Vagina (tissue), 2 donors: ENCODE measurements around the gene MED7. TPM values are rescaled to one million over a fixed set of nuclear protein-coding genes. Genes with fewer than 3 reads are reported as not detected.

Experiments used
- DNase-seq, 2 donors: peaks; one replicate each; pipeline ENCODE4 v3.0.0-alpha.2; 2017; ENCODE audit errors: extremely low spot score in 2 of 2
- H3K27ac ChIP-seq: fragments of 200-600 bp; sonication (generic); one replicate; pipeline ENCODE4 v1.5.1; 2019
- H3K27me3 ChIP-seq: fragments of 200-600 bp; sonication (generic); one replicate; pipeline ENCODE4 v1.5.1; 2019
- H3K36me3 ChIP-seq, 2 donors: fragments of 200-600 bp; sonication (generic); one replicate each; pipeline ENCODE4 v1.5.1; 2017 to 2019
- H3K4me1 ChIP-seq: fragments of 200-600 bp; sonication (generic); one replicate; pipeline ENCODE4 v1.5.1; 2019
- H3K4me3 ChIP-seq, 2 donors: fragments of 200-600 bp; sonication (generic); 1 replicate in 1 of 2; 2 replicates in 1 of 2; pipeline ENCODE4 v1.5.1; 2016 to 2019
- H3K9me3 ChIP-seq: fragments of 200-600 bp; sonication (generic); one replicate; pipeline ENCODE4 v1.5.1; 2019
- CTCF ChIP-seq, 3 experiments: fragments of 450-650 bp in 2 of 3; fragments of 200-600 bp in 1 of 3; sonication (generic) in 1 of 3; IDR thresholded peaks; one replicate each; pipeline ENCODE4 v1.5.1; 2017 to 2019; ENCODE audit warnings: antibody characterized with exemption in 3 of 3, mild to moderate bottlenecking in 2 of 3, moderate library complexity in 2 of 3
- POLR2A ChIP-seq, 2 donors: fragments of 450-650 bp; IDR thresholded peaks; one replicate each; pipeline ENCODE4 v1.6.1; 2017; ENCODE audit warnings: antibody characterized with exemption in 2 of 2, mild to moderate bottlenecking in 2 of 2, moderate library complexity in 2 of 2
- POLR2AphosphoS5 ChIP-seq, 2 donors: sonication (generic); formaldehyde crosslinking; IDR thresholded peaks; one replicate each; pipeline ENCODE4 v1.9.0; 2017; ENCODE audit warnings: antibody characterized with exemption in 2 of 2, mild to moderate bottlenecking in 2 of 2, low read depth in 1 of 2; ENCODE audit not compliant: insufficient read depth in 1 of 2
- intact Hi-C: fragments of 100-400 bp; cut with DNase I; formaldehyde crosslinking; loops from one replicate; pipeline ENCODE4 v1.15.1; 2023
- total RNA-seq: library from RNA; depleted of rRNA; stranded (reverse); fragments of >200 nt; gene quantifications from one replicate; pipeline ENCODE4 v1.2.3, GENCODE V29; 2016

MED7 gene
- total RNA-seq, 1 donor from 2014 or later = 19.4 TPM

- H3K4me1 ChIP-seq = no peaks in the 10 kb centered on the region
- H3K4me3 ChIP-seq = no peak overlapping the region
- H3K36me3 ChIP-seq = no peaks in the 10 kb centered on the region
- H3K27ac ChIP-seq = no peak overlapping the region
- intact Hi-C loops = no loop called here
- no peak for TF ChIP-seq POLR2A (IDR thresholded peaks at IDR 0.05)
- TF ChIP-seq CTCF (IDR thresholded peaks at IDR 0.05) = no peak
- TF ChIP-seq POLR2AphosphoS5 (IDR thresholded peaks at IDR 0.05; ENCODE audit: insufficient read depth in 1 of 2, low read depth in 1 of 2) = no peak
- H3K9me3 ChIP-seq = no peaks in the 10 kb centered on the region
- no peak for DNase-seq
- no peaks in the 10 kb centered on the region for H3K27me3 ChIP-seq
These were observed 10.4 kb downstream of the MED7 start for GRCh38 chr5:157132281-157132612.

DNA sequence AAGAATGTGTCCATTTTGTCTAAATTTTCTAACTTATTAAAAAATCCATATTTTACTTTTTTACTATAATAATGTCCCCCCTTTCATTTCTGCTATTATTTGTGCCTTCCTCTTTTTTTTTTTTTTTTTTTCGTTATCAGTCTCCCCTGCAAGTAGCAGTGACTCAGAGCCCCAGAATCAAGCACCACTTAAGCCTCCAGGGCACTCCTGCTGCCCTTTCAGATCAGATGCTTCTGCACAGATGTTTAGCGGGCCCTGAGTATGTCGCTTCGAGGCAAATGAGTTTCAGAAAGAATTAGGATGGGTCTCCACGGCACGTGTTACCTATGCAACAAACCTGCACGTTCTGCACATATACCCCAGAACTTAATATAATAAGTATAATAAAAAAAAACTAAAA, 11.7 kb downstream of the MED7 start:
- intact Hi-C loops = no loop called here
- Histone ChIP-seq H3K4me3 (no peak overlapping the region), H3K36me3 (no peaks in the 10 kb centered on the region), H3K27me3 (no peaks in the 10 kb centered on the region), H3K4me1 (no peaks in the 10 kb centered on the region), H3K9me3 (no peaks in the 10 kb centered on the region), H3K27ac (no peak overlapping the region)
- TF ChIP-seq POLR2AphosphoS5 (IDR thresholded peaks at IDR 0.05; ENCODE audit: insufficient read depth in 1 of 2, low read depth in 1 of 2) = no peak
- no peak for TF ChIP-seq POLR2A (IDR thresholded peaks at IDR 0.05)
- TF ChIP-seq CTCF (IDR thresholded peaks at IDR 0.05) = no peak
- DNase-seq = no peak

DNA sequence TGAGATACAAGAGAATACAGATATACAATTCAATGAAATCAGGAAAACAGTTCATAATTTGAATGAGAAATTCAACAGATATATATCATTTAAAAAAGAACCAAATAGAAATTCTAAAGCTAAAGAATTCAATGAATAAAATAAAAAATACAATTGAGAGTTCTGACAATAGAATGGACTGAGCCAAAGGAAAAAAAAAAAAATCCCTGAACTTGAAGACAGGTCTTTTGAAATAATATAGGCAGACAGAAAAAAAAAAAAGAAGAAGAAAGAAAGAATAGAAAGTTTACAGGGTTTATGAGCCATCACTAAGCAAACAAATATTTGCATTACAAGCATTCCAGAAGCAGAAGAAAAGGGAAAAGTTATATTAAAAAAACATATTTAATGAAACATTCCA, 21.0 kb downstream of the MED7 start:
- Histone ChIP-seq H3K27me3 (no peaks in the 10 kb centered on the region), H3K36me3 (no peaks in the 10 kb centered on the region), H3K4me1 (no peaks in the 10 kb centered on the region), H3K27ac (no peak overlapping the region), H3K4me3 (no peak overlapping the region), H3K9me3 (no peaks in the 10 kb centered on the region)
- intact Hi-C loops = no loop called here
- DNase-seq = no peak
- no peak for TF ChIP-seq POLR2AphosphoS5 (IDR thresholded peaks at IDR 0.05; ENCODE audit: insufficient read depth in 1 of 2, low read depth in 1 of 2)
- TF ChIP-seq CTCF (IDR thresholded peaks at IDR 0.05) = no peak
- TF ChIP-seq POLR2A (IDR thresholded peaks at IDR 0.05) = no peak

DNA sequence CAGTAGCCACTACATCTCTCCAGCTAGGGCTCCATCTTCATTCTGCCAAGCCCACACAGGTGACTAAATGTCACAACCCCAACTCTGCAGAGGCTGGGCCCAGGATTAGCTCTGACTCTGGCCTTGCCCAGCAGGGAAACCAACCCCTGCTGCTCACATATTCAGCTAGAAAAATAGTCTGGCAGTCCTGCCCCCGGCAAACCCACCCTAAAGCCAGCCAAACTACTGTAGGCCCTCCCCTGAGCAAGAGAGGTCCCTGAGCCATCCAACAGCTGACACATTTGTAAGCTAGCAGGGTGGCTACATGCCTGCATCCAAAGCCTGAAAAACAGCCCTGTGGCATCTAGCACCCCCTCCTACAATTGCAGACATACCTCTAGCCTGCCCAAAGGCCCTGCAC, 22.6 kb downstream of the MED7 start:
- H3K36me3 ChIP-seq = no peaks in the 10 kb centered on the region
- no peak overlapping the region for H3K27ac ChIP-seq
- DNase-seq = no peak
- intact Hi-C loops = no loop called here
- H3K27me3 ChIP-seq = no peaks in the 10 kb centered on the region
- H3K4me1 ChIP-seq = no peaks in the 10 kb centered on the region
- TF ChIP-seq POLR2A (IDR thresholded peaks at IDR 0.05) (no peak), POLR2AphosphoS5 (IDR thresholded peaks at IDR 0.05; ENCODE audit: insufficient read depth in 1 of 2, low read depth in 1 of 2) (no peak), CTCF (IDR thresholded peaks at IDR 0.05) (no peak)
- no peak overlapping the region for H3K4me3 ChIP-seq
- H3K9me3 ChIP-seq = no peaks in the 10 kb centered on the region

DNA sequence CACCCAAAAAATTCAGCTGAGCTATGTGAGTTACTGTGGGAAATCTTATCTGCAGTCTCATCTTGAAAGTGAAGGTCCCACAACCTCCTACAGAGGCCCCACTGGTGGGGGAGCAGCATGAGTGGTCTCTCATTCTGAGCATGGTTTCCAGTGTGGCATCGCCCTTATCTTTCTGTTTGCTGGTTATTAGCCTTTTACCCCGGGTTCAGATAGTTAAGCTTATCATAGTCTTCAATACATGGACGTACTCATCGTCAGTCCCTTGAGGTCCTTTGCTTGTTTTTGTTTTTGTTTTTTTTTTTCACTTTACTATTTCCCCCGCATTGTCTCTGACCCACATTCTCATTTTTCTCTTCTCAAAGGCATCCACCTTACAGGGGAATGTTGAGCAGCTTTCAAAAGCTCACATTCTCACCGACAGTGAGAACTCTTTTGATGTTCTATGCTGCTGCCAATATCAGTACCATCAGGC, 26.1 kb downstream of the MED7 start:
- TF ChIP-seq POLR2A (IDR thresholded peaks at IDR 0.05) (no peak), POLR2AphosphoS5 (IDR thresholded peaks at IDR 0.05; ENCODE audit: insufficient read depth in 1 of 2, low read depth in 1 of 2) (no peak), CTCF (IDR thresholded peaks at IDR 0.05) (no peak)
- intact Hi-C loops = no loop called here
- H3K9me3 ChIP-seq = no peaks in the 10 kb centered on the region
- H3K4me3 ChIP-seq = no peak overlapping the region
- H3K27ac ChIP-seq = no peak overlapping the region
- DNase-seq = no peak
- H3K27me3 ChIP-seq = no peaks in the 10 kb centered on the region
- no peaks in the 10 kb centered on the region for H3K4me1 ChIP-seq
- no peaks in the 10 kb centered on the region for H3K36me3 ChIP-seq
